Endothelial cell of umbilical vein (primary cell): ENCODE measurements around the gene AOX1. TPM values are rescaled to one million over a fixed set of nuclear protein-coding genes. Genes with fewer than 3 reads are reported as not detected.

Experiments used
- BruUV-seq: library from RNA; stranded (reverse); fragments of 400-500 nt; replicated peaks from 2 replicates; lab custom pipeline; 2021; lab: Mats Ljungman, UMichigan
- CTCF ChIA-PET: fragments of 300-600, 350-600 bp; sonication (Branson Sonifier 250); formaldehyde crosslinking; loops from one replicate; lab custom pipeline; 2021; ENCODE audit warnings: antibody characterized with exemption, inconsistent platforms; lab: Charles Lee
- POLR2A ChIA-PET: fragments of 300-600, 350-600 bp; sonication (Branson Sonifier 250); formaldehyde crosslinking; loops from one replicate; lab custom pipeline; 2021; ENCODE audit warnings: antibody characterized with exemption, inconsistent platforms; lab: Charles Lee
- DNase-seq: peaks from one replicate; pipeline ENCODE4 v3.0.0-alpha.2; 2011; ENCODE audit warnings: low read depth, low spot score
- FAIRE-seq: peaks from 2 replicates; lab custom pipeline; 2011; peaks lifted over from hg19 to GRCh38; lab: Jason Lieb, UNC
- H2AFZ ChIP-seq: 2 replicates; pipeline ENCODE4 v1.6.0; 2012; ENCODE audit warnings: low read depth, low read length, control low read depth, inconsistent platforms
- H3K27ac ChIP-seq: 2 replicates; pipeline ENCODE4 v1.5.1; 2011; ENCODE audit warnings: low read depth, mild to moderate bottlenecking, control low read depth, low read length, moderate library complexity; ENCODE audit not compliant: insufficient read depth
- H3K27me3 ChIP-seq, 2 experiments: 2 replicates each; pipeline versions ENCODE4 v1.6.0 to v1.6.1; 2011; ENCODE audit warnings: low read length in 2 of 2, mixed read lengths in 1 of 2; ENCODE audit not compliant: control insufficient read depth in 2 of 2, insufficient read depth in 2 of 2
- H3K36me3 ChIP-seq, 2 experiments: 2 replicates in 1 of 2; 3 replicates in 1 of 2; pipeline ENCODE4 v1.5.1; 2011; ENCODE audit warnings: low read length in 2 of 2, mild to moderate bottlenecking in 1 of 2, moderate library complexity in 1 of 2; ENCODE audit not compliant: control insufficient read depth in 2 of 2, insufficient read depth in 2 of 2; ENCODE audit errors: extremely low read depth in 1 of 2
- H3K4me1 ChIP-seq: 3 replicates; pipeline ENCODE4 v1.5.1; 2011; ENCODE audit warnings: mild to moderate bottlenecking, low read length; ENCODE audit not compliant: control insufficient read depth, insufficient read depth; ENCODE audit errors: extremely low read depth
- H3K4me2 ChIP-seq: 2 replicates; pipeline ENCODE4 v1.6.1; 2011; ENCODE audit warnings: low read length, control low read depth, mixed read lengths; ENCODE audit not compliant: insufficient read depth
- H3K4me3 ChIP-seq, 3 experiments: fragments of 200-600 bp in 1 of 3; sonication (generic), shearing (Covaris generic) in 1 of 3; replicated peaks in 1 of 3; 2 replicates each; pipeline ENCODE4 v1.5.1; 2011 to 2016; ENCODE audit warnings: control low read depth in 3 of 3, low read length in 3 of 3, mild to moderate bottlenecking in 2 of 3, inconsistent platforms in 1 of 3, low read depth in 1 of 3, moderate library complexity in 1 of 3; ENCODE audit not compliant: insufficient read depth in 1 of 3
- H3K79me2 ChIP-seq: 2 replicates; pipeline ENCODE4 v1.6.0; 2012; ENCODE audit warnings: low read length, inconsistent platforms; ENCODE audit not compliant: control insufficient read depth, insufficient read depth
- H3K9ac ChIP-seq: replicated peaks from 2 replicates; pipeline ENCODE3; 2011; ENCODE audit warnings: low read length, control low read depth; ENCODE audit not compliant: insufficient read depth; ENCODE audit errors: extremely low read depth
- H3K9me1 ChIP-seq: replicated peaks from 3 replicates; pipeline ENCODE4 v1.6.0; 2011; ENCODE audit warnings: mild to moderate bottlenecking, low read length; ENCODE audit not compliant: control insufficient read depth, insufficient read depth; ENCODE audit errors: extremely low read depth
- H3K9me3 ChIP-seq: replicated peaks from 2 replicates; pipeline ENCODE4 v1.5.1; 2012; ENCODE audit warnings: low read length, inconsistent platforms; ENCODE audit not compliant: control insufficient read depth, insufficient read depth
- H4K20me1 ChIP-seq: replicated peaks from 2 replicates; pipeline ENCODE3; 2011; ENCODE audit warnings: mild to moderate bottlenecking, low read length; ENCODE audit not compliant: control insufficient read depth, insufficient read depth; ENCODE audit errors: extremely low read depth
- CTCF ChIP-seq, 2 donors: IDR thresholded peaks; 1 replicate in 1 of 2; 2 replicates in 1 of 2; pipeline ENCODE4 v1.5.1; 2011; ENCODE audit warnings: low read length in 2 of 2, mild to moderate bottlenecking in 2 of 2, moderate library complexity in 2 of 2, control low read depth in 1 of 2, inconsistent platforms in 1 of 2, low read depth in 1 of 2; ENCODE audit not compliant: insufficient read depth in 1 of 2; ENCODE audit errors: extremely low read depth in 1 of 2
- EZH2 ChIP-seq: IDR thresholded peaks from 2 replicates; pipeline ENCODE4 v1.6.1; 2012; ENCODE audit warnings: borderline replicate concordance, low read depth, mild to moderate bottlenecking, moderate library complexity, low read length, inconsistent platforms; ENCODE audit not compliant: severe bottlenecking
- FOS ChIP-seq: IDR thresholded peaks from 2 replicates; pipeline ENCODE4 v1.6.1; 2011; ENCODE audit warnings: mild to moderate bottlenecking, low read length, moderate library complexity, borderline replicate concordance; ENCODE audit not compliant: insufficient read depth
- GATA2 ChIP-seq: IDR thresholded peaks from 2 replicates; pipeline ENCODE4 v1.7.0; 2011; ENCODE audit warnings: low read depth, mild to moderate bottlenecking, moderate library complexity, mixed read lengths, low read length; ENCODE audit not compliant: insufficient read length, insufficient read depth
- JUN ChIP-seq: IDR thresholded peaks from 2 replicates; pipeline ENCODE4 v1.6.1; 2011; ENCODE audit warnings: borderline replicate concordance, low read depth; ENCODE audit not compliant: insufficient read length, insufficient read depth
- MAX ChIP-seq: IDR thresholded peaks from 2 replicates; pipeline ENCODE4 v1.6.1; 2011; ENCODE audit not compliant: insufficient read depth, insufficient read length
- MYC ChIP-seq: IDR thresholded peaks from one replicate; pipeline ENCODE4 v1.6.1; 2011; ENCODE audit warnings: mild to moderate bottlenecking, low read depth, low read length
- POLR2A ChIP-seq: IDR thresholded peaks from 2 replicates; pipeline ENCODE4 v1.6.1; 2012; ENCODE audit warnings: low read depth, mild to moderate bottlenecking, control low read depth, low read length
- POLR2AphosphoS5 ChIP-seq: IDR thresholded peaks from 2 replicates; pipeline ENCODE4 v1.6.1; 2012; ENCODE audit warnings: low read depth, mild to moderate bottlenecking, control low read depth, low read length, moderate library complexity; ENCODE audit not compliant: insufficient read depth
- dilution Hi-C: fragments of 300-500 bp; cut with MboI; formaldehyde crosslinking; loops from one replicate; pipeline ENCODE4 v1.15.0; 2019; ENCODE audit warnings: low sequenced_read_pairs; ENCODE audit not compliant: extremely low pct_ligation_motif_present
- intact Hi-C: fragments of 100-400 bp; cut with micrococcal nuclease; formaldehyde crosslinking; loops from one replicate; pipeline ENCODE4 v1.10.0; 2022
- polyA plus RNA-seq, 4 experiments: library from polyadenylated mRNA; depleted of rRNA in 3 of 4; stranded (reverse) in 3 of 4; unstranded in 1 of 4; fragments of >200 nt; gene quantifications; 2 replicates each; pipeline versions ENCODE4 v1.2.1 to v1.2.3, GENCODE V29; 2011 to 2012; ENCODE audit warnings: missing spikeins in 1 of 4
- total RNA-seq: library from RNA; stranded (reverse); gene quantifications from 2 replicates; pipeline ENCODE4 v1.2.3, GENCODE V29; 2021

AOX1 gene
- total and polyA plus RNA-seq, 2 donors (not counting 3 experiments of a cell fraction or from before 2014, with no cell fraction given) = 0.03 to 0.46 TPM

GRCh38 chr2:200600549-200601225, 14.9 kb downstream of the AOX1 start:
- H2AFZ ChIP-seq = no peak overlapping the region
- CTCF ChIA-PET = interaction anchor here (1.1 to 2.2 kb wide), 3 partner anchors 15 to 102 kb away, joined by 3 to 7 read pairs (median 4); partner anchors contain the start of gene AOX1
- no TSS peak for BruUV-seq
- no peak for FAIRE-seq
- no peaks in the 10 kb centered on the region for H3K79me2 ChIP-seq
- POLR2A ChIA-PET = no interaction called here
- H3K27ac ChIP-seq = no peak overlapping the region
- no peaks in the 10 kb centered on the region for H3K36me3 ChIP-seq
- intact Hi-C loops (no loop called here), dilution Hi-C loops (no loop called here)
- no peak for TF ChIP-seq POLR2A
- no peak for TF ChIP-seq JUN
- TF ChIP-seq EZH2 = no peak
- TF ChIP-seq GATA2 = no peak
- TF ChIP-seq POLR2AphosphoS5 = no peak
- TF ChIP-seq MYC = no peak
- no peak for TF ChIP-seq FOS
- no peak for TF ChIP-seq MAX
- no peak for TF ChIP-seq CTCF (IDR thresholded peaks at IDR 0.05; ENCODE audit: extremely low read depth in 1 of 2, insufficient read depth in 1 of 2, low read depth in 1 of 2, low read length in 2 of 2)
- H3K27me3 ChIP-seq = peaks cover 0 to 7% of the 10 kb centered on the region in 2 experiments
- H3K4me3 ChIP-seq = no peak overlapping the region
- DNase-seq = no peak
- no peak overlapping the region for H3K9ac ChIP-seq
- H3K4me1 ChIP-seq = no peaks in the 10 kb centered on the region
- H4K20me1 ChIP-seq = no peaks in the 10 kb centered on the region
- no peak overlapping the region for H3K4me2 ChIP-seq
- no peaks in the 10 kb centered on the region for H3K9me3 ChIP-seq
- no peaks in the 10 kb centered on the region for H3K9me1 ChIP-seq
